PC-9 (cell line): ENCODE data around the gene WDR5.

Experiments used
- CTCF ChIP-seq: fragments of 200-600 bp; sonication (generic); conservative IDR thresholded peaks from 2 replicates; pipeline ENCODE4 v1.6.1; 2017; ENCODE audit warnings: mixed run types, antibody characterized with exemption, mild to moderate bottlenecking, moderate library complexity
- EZH2 ChIP-seq: fragments of 200-600 bp; sonication (generic); IDR thresholded peaks from 2 replicates; pipeline ENCODE4 v1.8.0; 2017; ENCODE audit warnings: antibody characterized with exemption, low read depth

- TF ChIP-seq CTCF (no peak), EZH2 (no peak)
Measured at GRCh38 chr9:134126373-134126772, 9.5 kb upstream of the WDR5 start.
